Measurements from ENCODE around the gene STAU1.

DNA sequence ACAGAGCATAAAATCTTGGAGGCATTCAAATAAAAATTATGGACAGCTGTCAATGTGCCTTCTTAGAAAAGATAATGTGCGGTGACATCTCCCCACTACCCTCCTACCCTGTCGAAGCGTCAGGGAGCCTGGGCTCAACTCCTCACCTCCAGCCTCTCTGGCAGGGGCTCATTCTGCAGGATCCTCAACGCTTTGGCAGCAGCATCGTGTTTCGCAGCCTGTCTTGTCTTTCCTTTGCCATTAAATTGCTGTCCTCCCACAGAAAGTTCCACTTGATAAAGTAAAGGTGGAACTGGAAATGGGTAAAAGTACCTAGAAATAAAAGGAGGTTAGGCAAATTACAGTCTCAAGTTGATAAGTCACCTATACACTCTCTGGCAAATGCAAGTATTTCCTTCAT, 36.7 kb downstream of the STAU1 start:
- no peak for TF ChIP-seq POLR2A (IDR thresholded peaks at IDR 0.05)
- TF ChIP-seq, protein P1, sequence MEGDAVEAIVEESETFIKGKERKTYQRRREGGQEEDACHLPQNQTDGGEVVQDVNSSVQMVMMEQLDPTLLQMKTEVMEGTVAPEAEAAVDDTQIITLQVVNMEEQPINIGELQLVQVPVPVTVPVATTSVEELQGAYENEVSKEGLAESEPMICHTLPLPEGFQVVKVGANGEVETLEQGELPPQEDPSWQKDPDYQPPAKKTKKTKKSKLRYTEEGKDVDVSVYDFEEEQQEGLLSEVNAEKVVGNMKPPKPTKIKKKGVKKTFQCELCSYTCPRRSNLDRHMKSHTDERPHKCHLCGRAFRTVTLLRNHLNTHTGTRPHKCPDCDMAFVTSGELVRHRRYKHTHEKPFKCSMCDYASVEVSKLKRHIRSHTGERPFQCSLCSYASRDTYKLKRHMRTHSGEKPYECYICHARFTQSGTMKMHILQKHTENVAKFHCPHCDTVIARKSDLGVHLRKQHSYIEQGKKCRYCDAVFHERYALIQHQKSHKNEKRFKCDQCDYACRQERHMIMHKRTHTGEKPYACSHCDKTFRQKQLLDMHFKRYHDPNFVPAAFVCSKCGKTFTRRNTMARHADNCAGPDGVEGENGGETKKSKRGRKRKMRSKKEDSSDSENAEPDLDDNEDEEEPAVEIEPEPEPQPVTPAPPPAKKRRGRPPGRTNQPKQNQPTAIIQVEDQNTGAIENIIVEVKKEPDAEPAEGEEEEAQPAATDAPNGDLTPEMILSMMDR (IDR thresholded peaks at IDR 0.05), result no peak
